ENCODE results near the gene MLH1.

MLH1 gene

DNA sequence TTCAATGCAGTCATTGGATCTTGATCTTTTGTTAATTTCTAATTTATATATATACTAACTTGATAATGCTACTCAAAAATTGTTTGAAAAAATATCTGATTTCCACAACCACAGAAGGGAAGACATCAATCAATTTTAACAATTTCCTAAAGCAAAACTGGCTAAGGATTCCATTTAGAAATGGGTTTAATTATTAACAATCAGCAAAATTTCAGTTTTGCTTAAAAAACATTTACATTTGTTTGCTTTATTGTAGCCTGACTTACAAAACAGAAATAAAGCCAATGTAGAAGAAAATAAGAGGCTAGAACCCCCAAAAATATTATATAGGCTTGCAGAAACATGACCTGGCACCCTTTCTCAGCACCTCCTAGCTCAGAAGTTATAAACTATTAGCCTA, 106.2 kb downstream of the MLH1 start:
- Histone ChIP-seq H3K27me3 (no peaks in the 10 kb centered on the region), H3K4me3 (no peak overlapping the region), H3K4me1 (peaks cover 0 to 19% (median 1%) of the 10 kb centered on the region in 4 donors), H3K9me3 (no peaks in the 10 kb centered on the region), H3K27ac (no peak overlapping the region), H3K36me3 (peaks cover 0 to 5% (median 0%) of the 10 kb centered on the region in 3 donors)
- intact Hi-C loops (cut with DNase I; ENCODE audit: low total_unique reads), result no loop called here
- TF ChIP-seq CTCF (IDR thresholded peaks at IDR 0.05), result no peak
- no peak for DNase-seq

DNA sequence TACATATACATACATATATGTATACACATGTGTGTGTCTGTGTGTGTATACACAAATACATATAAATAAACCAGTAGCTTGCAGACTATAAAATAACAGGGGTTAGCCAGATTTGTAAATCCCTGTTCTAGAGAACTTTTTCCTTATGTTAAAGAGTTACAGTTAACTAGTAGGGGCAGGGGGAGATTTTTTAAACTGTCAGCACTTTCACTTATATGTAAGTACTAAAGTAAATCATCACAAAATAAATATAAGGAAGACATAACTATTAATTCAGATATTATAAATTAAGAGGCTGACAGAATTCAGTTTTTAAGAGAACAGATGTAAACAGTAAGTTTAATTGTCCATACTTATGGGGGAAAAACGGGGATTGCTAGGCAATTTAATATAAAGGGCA, 107.1 kb downstream of the MLH1 start:
- peaks cover 0 to 19% (median 1%) of the 10 kb centered on the region in 4 donors for H3K4me1 ChIP-seq

More for the DNA sequence above, 107.1 kb downstream of the MLH1 start:
- H3K36me3 ChIP-seq, result peaks cover 0 to 5% (median 0%) of the 10 kb centered on the region in 3 donors
- H3K27ac ChIP-seq, result no peak overlapping the region
- no peaks in the 10 kb centered on the region for H3K27me3 ChIP-seq
- no peak for DNase-seq
- no peaks in the 10 kb centered on the region for H3K9me3 ChIP-seq
- no peak for TF ChIP-seq CTCF (IDR thresholded peaks at IDR 0.05)
- intact Hi-C loops (cut with DNase I; ENCODE audit: low total_unique reads), result no loop called here
- H3K4me3 ChIP-seq, result no peak overlapping the region

All from tibial artery (tissue), 4 donors.